ENCODE measurements around the gene INAFM1. TPM values are rescaled to one million over a fixed set of nuclear protein-coding genes. Genes with fewer than 3 reads are reported as not detected.

INAFM1 gene
- total RNA-seq, 1 donor: 2.3 TPM

DNA sequence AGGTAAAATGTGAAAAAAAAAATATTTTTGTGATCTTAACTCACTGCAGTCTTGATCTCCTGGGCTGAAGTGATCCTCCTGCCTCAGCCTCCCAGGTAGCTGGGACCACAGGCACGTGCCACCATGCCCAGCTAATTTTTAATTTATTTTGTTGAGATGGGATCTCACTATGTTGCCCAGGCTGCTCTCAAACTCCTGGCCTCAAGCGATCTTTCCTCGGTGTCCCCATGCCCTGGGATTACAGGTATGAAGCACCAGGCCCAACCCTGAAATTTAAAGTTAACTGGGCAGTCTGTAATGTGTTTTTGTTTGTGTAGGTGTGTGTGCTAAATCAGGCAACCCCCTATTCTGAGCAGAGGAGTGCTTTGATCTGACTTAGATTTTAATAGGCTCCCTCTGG, 31.6 kb downstream of the INAFM1 start:
- DNase-seq (ENCODE audit: low read depth): no peak
- no peak for TF ChIP-seq CTCF (IDR thresholded peaks at IDR 0.05; ENCODE audit: insufficient read depth, low read length)
- no peak overlapping the region for H3K4me3 ChIP-seq (ENCODE audit: low read depth, low read length)

GRCh38 chr19:47309038-47309437, 34.4 kb downstream of the INAFM1 start:
- peak; percentile 83 for DNase-seq (ENCODE audit: low read depth)
- no peak overlapping the region for H3K4me3 ChIP-seq (ENCODE audit: low read depth, low read length)
- TF ChIP-seq CTCF (IDR thresholded peaks at IDR 0.05; ENCODE audit: insufficient read depth, low read length): no peak

- no peak for DNase-seq (ENCODE audit: low read depth)
- no peak within 1 kb of the TSS for H3K4me3 ChIP-seq (ENCODE audit: low read depth, low read length)
- no peak for TF ChIP-seq CTCF (IDR thresholded peaks at IDR 0.05; ENCODE audit: insufficient read depth, low read length)
Measured at GRCh38 chr19:47309608-47310007, 34.9 kb downstream of the INAFM1 start, which contains the start of gene C5AR1. Gene C5AR1, plus strand, starts transcription at chr19:47309861. Its CDS starts 35 bp downstream, at chr19:47309896.

DNA sequence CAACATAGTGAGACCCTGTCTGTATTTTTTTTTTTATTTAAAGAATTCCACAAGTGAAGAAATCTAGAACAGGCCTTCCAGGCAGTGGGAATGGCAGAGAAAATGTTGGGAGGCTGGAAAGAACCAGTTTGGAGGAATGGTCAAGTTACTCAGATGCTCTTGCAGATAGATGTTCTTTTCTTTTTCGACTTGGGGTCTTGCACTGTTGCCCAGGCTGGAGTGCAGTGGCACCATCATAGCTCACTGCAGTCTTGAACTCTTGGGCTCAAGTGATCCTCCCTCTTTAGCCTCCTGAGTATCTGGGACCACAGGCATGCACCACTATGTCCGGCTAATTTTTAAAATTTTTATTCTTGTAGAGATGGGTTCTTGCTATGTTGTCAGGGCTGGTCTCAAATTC, 35.6 kb downstream of the INAFM1 start:
- DNase-seq (ENCODE audit: low read depth): no peak
- no peak for TF ChIP-seq CTCF (IDR thresholded peaks at IDR 0.05; ENCODE audit: insufficient read depth, low read length)
- H3K4me3 ChIP-seq (ENCODE audit: low read depth, low read length): no peak overlapping the region

GRCh38 chr19:47310819-47311218, 36.1 kb downstream of the INAFM1 start:
- H3K4me3 ChIP-seq (ENCODE audit: low read depth, low read length): no peak overlapping the region
- no peak for TF ChIP-seq CTCF (IDR thresholded peaks at IDR 0.05; ENCODE audit: insufficient read depth, low read length)
- DNase-seq (ENCODE audit: low read depth): peak; percentile 22

DNA sequence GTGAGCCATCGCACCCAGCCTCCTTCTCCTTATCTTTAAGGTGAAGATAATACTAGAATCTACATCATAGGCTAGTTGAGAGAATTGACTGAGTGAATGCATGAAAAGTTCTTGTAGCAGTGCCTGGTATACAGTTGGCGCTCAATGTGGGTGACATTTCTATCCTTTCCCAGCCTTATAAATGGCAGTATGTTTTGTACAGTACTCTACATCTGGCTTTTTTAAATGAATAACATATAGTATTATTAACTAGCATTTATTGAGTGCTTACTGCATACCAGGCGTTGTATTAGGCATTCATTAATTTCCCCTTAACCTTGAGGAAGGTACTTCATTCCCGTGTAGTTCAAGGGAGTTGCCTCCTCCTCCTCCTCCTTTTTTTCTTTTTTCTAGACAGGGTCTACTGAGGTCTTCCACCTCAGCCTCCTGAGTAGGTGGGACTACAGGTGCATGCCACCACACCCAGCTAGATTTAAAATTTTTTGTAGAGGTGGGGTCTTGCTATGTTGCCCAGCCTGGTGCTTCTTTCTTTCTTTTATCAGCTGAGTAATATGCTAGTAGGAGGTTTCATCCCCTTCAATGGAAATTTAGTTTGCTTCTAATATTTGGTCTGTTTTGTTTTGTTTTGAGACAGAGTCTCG, 37.8 kb downstream of the INAFM1 start:
- DNase-seq (ENCODE audit: low read depth): no peak
- H3K4me3 ChIP-seq (ENCODE audit: low read depth, low read length): no peak overlapping the region
- no peak for TF ChIP-seq CTCF (IDR thresholded peaks at IDR 0.05; ENCODE audit: insufficient read depth, low read length)
